H9 (cell line): ENCODE results near the gene RPIA. TPM values are rescaled to one million over a fixed set of nuclear protein-coding genes. Genes with fewer than 3 reads are reported as not detected.

Experiments used
- DNase-seq: peaks from one replicate; pipeline ENCODE4 v3.0.0-alpha.2; 2017
- H2AFZ ChIP-seq: one replicate; pipeline ENCODE4 v1.6.1; 2013; ENCODE audit warnings: mild to moderate bottlenecking, low read length, control low read depth, moderate library complexity
- H2AK5ac ChIP-seq: 2 replicates; pipeline ENCODE4 v1.6.1; 2013; ENCODE audit warnings: low read length, control low read depth, mixed read lengths; ENCODE audit not compliant: insufficient read length
- H2BK120ac ChIP-seq: one replicate; pipeline ENCODE4 v1.6.1; 2013; ENCODE audit warnings: low read depth, mild to moderate bottlenecking, low read length, control low read depth, inconsistent platforms; ENCODE audit not compliant: poor library complexity, severe bottlenecking
- H2BK12ac ChIP-seq: 2 replicates; pipeline ENCODE4 v1.6.1; 2013; ENCODE audit warnings: low read length, control low read depth, mixed read lengths, low read depth; ENCODE audit not compliant: insufficient read length
- H2BK15ac ChIP-seq: 2 replicates; pipeline ENCODE4 v1.6.1; 2013; ENCODE audit warnings: low read depth, low read length, control low read depth
- H2BK20ac ChIP-seq: one replicate; pipeline ENCODE4 v1.6.1; 2013; ENCODE audit warnings: low read depth, mild to moderate bottlenecking, low read length, control low read depth, inconsistent platforms; ENCODE audit not compliant: poor library complexity, severe bottlenecking
- H2BK5ac ChIP-seq: 2 replicates; pipeline ENCODE4 v1.6.1; 2013; ENCODE audit warnings: low read length, control low read depth, mixed read lengths; ENCODE audit not compliant: insufficient read length
- H3K14ac ChIP-seq: 2 replicates; pipeline ENCODE4 v1.6.1; 2013; ENCODE audit warnings: low read length, control low read depth; ENCODE audit not compliant: insufficient read depth
- H3K18ac ChIP-seq: 2 replicates; pipeline ENCODE4 v1.6.1; 2013; ENCODE audit warnings: low read depth, mild to moderate bottlenecking, mixed read lengths, low read length, control low read depth; ENCODE audit not compliant: insufficient read length
- H3K23ac ChIP-seq: 2 replicates; pipeline ENCODE4 v1.6.1; 2013; ENCODE audit warnings: low read length, control low read depth, mixed read lengths, low read depth; ENCODE audit not compliant: insufficient read length
- H3K23me2 ChIP-seq: 2 replicates; pipeline ENCODE4 v1.6.1; 2013; ENCODE audit warnings: low read depth, mild to moderate bottlenecking, mixed read lengths, low read length, control low read depth; ENCODE audit not compliant: insufficient read length, poor library complexity, severe bottlenecking
- H3K27ac ChIP-seq: 2 replicates; pipeline ENCODE4 v1.5.1; 2013; ENCODE audit warnings: low read length, control low read depth, mixed read lengths, low read depth; ENCODE audit not compliant: insufficient read length
- H3K27me3 ChIP-seq: 2 replicates; pipeline ENCODE4 v1.6.1; 2013; ENCODE audit warnings: low read length, control low read depth, inconsistent platforms; ENCODE audit not compliant: insufficient read depth
- H3K4ac ChIP-seq: 2 replicates; pipeline ENCODE4 v1.6.1; 2013; ENCODE audit warnings: low read depth, mild to moderate bottlenecking, control low read depth, inconsistent platforms, low read length, moderate library complexity
- H3K4me1 ChIP-seq: 2 replicates; pipeline ENCODE4 v1.6.1; 2013; ENCODE audit warnings: low read length, control low read depth, inconsistent platforms; ENCODE audit not compliant: insufficient read depth
- H3K4me2 ChIP-seq: 2 replicates; pipeline ENCODE4 v1.6.1; 2013; ENCODE audit warnings: low read length, control low read depth, mixed read lengths; ENCODE audit not compliant: insufficient read length, insufficient read depth
- H3K56ac ChIP-seq: 2 replicates; pipeline ENCODE4 v1.6.1; 2013; ENCODE audit warnings: low read depth, mild to moderate bottlenecking, mixed read lengths, low read length, control low read depth; ENCODE audit not compliant: insufficient read length
- H3K79me1 ChIP-seq: 2 replicates; pipeline ENCODE4 v1.6.1; 2013; ENCODE audit warnings: low read depth, mild to moderate bottlenecking, moderate library complexity, low read length, control low read depth, inconsistent platforms; ENCODE audit not compliant: insufficient read depth, poor library complexity, severe bottlenecking
- H3K79me2 ChIP-seq: 2 replicates; pipeline ENCODE4 v1.6.1; 2013; ENCODE audit warnings: low read length, control low read depth, inconsistent platforms; ENCODE audit not compliant: insufficient read depth
- H3K9ac ChIP-seq: 2 replicates; pipeline ENCODE4 v1.6.1; 2013; ENCODE audit warnings: low read length, control low read depth, mixed read lengths; ENCODE audit not compliant: insufficient read length; ENCODE audit errors: extremely low read depth
- H3K9me3 ChIP-seq: one replicate; pipeline ENCODE4 v1.6.1; 2013; ENCODE audit warnings: low read depth, low read length, inconsistent platforms; ENCODE audit not compliant: control insufficient read depth
- H3T11ph ChIP-seq: one replicate; pipeline ENCODE4 v1.6.1; 2013; ENCODE audit warnings: mild to moderate bottlenecking, low read length, control low read depth, inconsistent platforms
- H4K20me1 ChIP-seq: one replicate; pipeline ENCODE4 v1.6.1; 2013; ENCODE audit not compliant: control insufficient read depth, insufficient read length, insufficient read depth
- H4K5ac ChIP-seq: 2 replicates; pipeline ENCODE4 v1.6.1; 2013; ENCODE audit warnings: low read depth, mild to moderate bottlenecking, mixed read lengths, low read length, control low read depth; ENCODE audit not compliant: insufficient read length
- H4K8ac ChIP-seq: replicated peaks from 2 replicates; pipeline ENCODE4 v1.6.1; 2013; ENCODE audit warnings: low read length, control low read depth, mixed read lengths, low read depth; ENCODE audit not compliant: insufficient read length
- H4K91ac ChIP-seq: 2 replicates; pipeline ENCODE4 v1.6.1; 2013; ENCODE audit warnings: low read depth, mild to moderate bottlenecking, moderate library complexity, mixed read lengths, low read length, control low read depth; ENCODE audit not compliant: insufficient read length
- H3K27ac Mint-ChIP-seq, 3 experiments: 2 replicates in 2 of 3; 3 replicates in 1 of 3; pipeline ENCODE4 v1.8.0; 2020 to 2021; ENCODE audit warnings: mixed read lengths in 3 of 3, mild to moderate bottlenecking in 1 of 3, moderate library complexity in 1 of 3
- H3K27me3 Mint-ChIP-seq: 2 replicates; pipeline ENCODE4 v1.8.0; 2021; ENCODE audit warnings: low read depth, mild to moderate bottlenecking, moderate library complexity, mixed read lengths
- H3K36me3 Mint-ChIP-seq, 3 experiments: 2 replicates in 2 of 3; 3 replicates in 1 of 3; pipeline ENCODE4 v1.8.0; 2020 to 2021; ENCODE audit warnings: low read depth in 3 of 3, mixed read lengths in 3 of 3; ENCODE audit not compliant: insufficient read depth in 1 of 3
- H3K4me1 Mint-ChIP-seq, 2 experiments: 2 replicates each; pipeline ENCODE4 v1.8.0; 2020; ENCODE audit warnings: mixed read lengths in 2 of 2
- H3K4me3 Mint-ChIP-seq, 2 experiments: 2 replicates in 1 of 2; 3 replicates in 1 of 2; pipeline ENCODE4 v1.8.0; 2020 to 2021; ENCODE audit warnings: mild to moderate bottlenecking in 2 of 2, mixed read lengths in 2 of 2, moderate library complexity in 1 of 2
- H3K9me3 Mint-ChIP-seq, 2 experiments: 2 replicates in 1 of 2; 3 replicates in 1 of 2; pipeline ENCODE4 v1.8.0; 2020; ENCODE audit warnings: mild to moderate bottlenecking in 2 of 2, mixed read lengths in 2 of 2, moderate library complexity in 1 of 2
- WGBS: extraction: QIAGEN DNeasy Blood & Tissue Kit; methylation state at CpG from one replicate; pipeline ENCODE4 v1.1.7; 2013; ENCODE audit warnings: missing lambda C conversion rate, low lambda C conversion rate, mixed read lengths; ENCODE audit not compliant: insufficient read length; ENCODE audit errors: extremely low coverage; 5-methylcytosine and 5-hydroxymethylcytosine counted together
- total RNA-seq: library from RNA; stranded (reverse); gene quantifications from 2 replicates; pipeline ENCODE4 v1.2.1, GENCODE V29; 2021
- TF ChIP-seq, protein P1 (sequence below): fragments of 200-600 bp; sonication (generic); conservative IDR thresholded peaks from 3 replicates; pipeline ENCODE4 v1.8.0; 2021; ENCODE audit warnings: antibody characterized with exemption, mild to moderate bottlenecking

Gene RPIA
- total RNA-seq, 1 experiment from 2014 or later = 18.6 TPM

- Mint-ChIP-seq H3K4me1 (peaks cover 24 to 43% of the 10 kb centered on the region in 2 experiments), H3K9me3 (peaks cover 19 to 37% of the 10 kb centered on the region in 2 experiments), H3K36me3 (peaks cover 28 to 45% (median 32%) of the 10 kb centered on the region in 3 experiments), H3K27me3 (no peaks in the 10 kb centered on the region), H3K4me3 (no peak overlapping the region), H3K27ac (no peak overlapping the region)
- peaks cover 3% of the 10 kb centered on the region for H3K9me3 ChIP-seq
- no peak overlapping the region for H3K27ac ChIP-seq
- H3K4me2 ChIP-seq = no peak overlapping the region
- no peak overlapping the region for H3K14ac ChIP-seq
- no peak overlapping the region for H2BK12ac ChIP-seq
- no peak overlapping the region for H2BK20ac ChIP-seq
- no peak overlapping the region for H2BK15ac ChIP-seq
- no peak overlapping the region for H2AK5ac ChIP-seq
- TF ChIP-seq, protein P1, sequence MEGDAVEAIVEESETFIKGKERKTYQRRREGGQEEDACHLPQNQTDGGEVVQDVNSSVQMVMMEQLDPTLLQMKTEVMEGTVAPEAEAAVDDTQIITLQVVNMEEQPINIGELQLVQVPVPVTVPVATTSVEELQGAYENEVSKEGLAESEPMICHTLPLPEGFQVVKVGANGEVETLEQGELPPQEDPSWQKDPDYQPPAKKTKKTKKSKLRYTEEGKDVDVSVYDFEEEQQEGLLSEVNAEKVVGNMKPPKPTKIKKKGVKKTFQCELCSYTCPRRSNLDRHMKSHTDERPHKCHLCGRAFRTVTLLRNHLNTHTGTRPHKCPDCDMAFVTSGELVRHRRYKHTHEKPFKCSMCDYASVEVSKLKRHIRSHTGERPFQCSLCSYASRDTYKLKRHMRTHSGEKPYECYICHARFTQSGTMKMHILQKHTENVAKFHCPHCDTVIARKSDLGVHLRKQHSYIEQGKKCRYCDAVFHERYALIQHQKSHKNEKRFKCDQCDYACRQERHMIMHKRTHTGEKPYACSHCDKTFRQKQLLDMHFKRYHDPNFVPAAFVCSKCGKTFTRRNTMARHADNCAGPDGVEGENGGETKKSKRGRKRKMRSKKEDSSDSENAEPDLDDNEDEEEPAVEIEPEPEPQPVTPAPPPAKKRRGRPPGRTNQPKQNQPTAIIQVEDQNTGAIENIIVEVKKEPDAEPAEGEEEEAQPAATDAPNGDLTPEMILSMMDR = no peak
- H3K79me1 ChIP-seq = no peaks in the 10 kb centered on the region
- H3K56ac ChIP-seq = no peak overlapping the region
- no peak overlapping the region for H4K5ac ChIP-seq
- WGBS = no CpG with 5 or more reads among the region's 4 CpGs
- no peaks in the 10 kb centered on the region for H4K20me1 ChIP-seq
- H3K4me1 ChIP-seq = peaks cover 2% of the 10 kb centered on the region; the same call in 1 of the 2 replicates
- no peak overlapping the region for H3K18ac ChIP-seq
- H2AFZ ChIP-seq = no peak overlapping the region
- H2BK5ac ChIP-seq = no peak overlapping the region
- no peaks in the 10 kb centered on the region for H3K23me2 ChIP-seq
- H3T11ph ChIP-seq = no peak overlapping the region
- H3K23ac ChIP-seq = no peak overlapping the region
- H2BK120ac ChIP-seq = no peak overlapping the region
- no peak overlapping the region for H4K8ac ChIP-seq
- H3K27me3 ChIP-seq = no peaks in the 10 kb centered on the region
- DNase-seq = no peak
- no peak overlapping the region for H3K4ac ChIP-seq
- no peak overlapping the region for H4K91ac ChIP-seq
- no peaks in the 10 kb centered on the region for H3K79me2 ChIP-seq
- no peak overlapping the region for H3K9ac ChIP-seq
Measured at GRCh38 chr2:88713408-88713807, 21.9 kb downstream of the RPIA start.
